Activated CD4-positive, alpha-beta T cell treated with anti-CD3 and anti-CD28 coated beads, Interleukin-2, amount 50 U/mL, for 1 hour (primary cell): ENCODE data around the gene SLC27A4.
A peak's percentile ranks its signal among the peaks of the same experiment; 100 is the strongest.
"Not testable (repeated sequence)": the region's sequence is repeated elsewhere in the genome, so short reads cannot be mapped to it uniquely, and the experiment has no call there.

Experiments used
- DNase-seq: peaks from one replicate; pipeline ENCODE4 v3.0.0-alpha.2; 2020

Gene SLC27A4

DNA sequence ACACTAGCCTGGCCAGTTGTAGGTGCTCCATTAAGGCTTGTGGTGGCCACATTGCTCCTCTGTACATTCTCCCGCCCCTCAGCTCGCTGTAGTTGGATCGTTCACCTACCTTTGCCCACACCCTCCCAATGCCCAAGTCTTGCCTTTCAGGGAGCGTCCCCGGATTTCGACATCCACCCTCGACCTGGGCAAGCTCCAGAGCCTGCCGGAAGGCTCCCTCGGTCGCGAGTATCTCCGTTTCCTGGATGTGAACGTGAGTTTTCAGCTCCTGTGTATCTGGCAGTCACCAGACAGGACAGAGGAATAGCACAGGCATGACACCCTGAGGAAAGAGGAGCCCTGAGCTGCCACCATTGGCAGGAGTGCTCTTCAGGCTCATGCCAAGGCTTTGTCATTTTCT lies 14.7 kb upstream of the SLC27A4 start:
- DNase-seq = no peak

DNA sequence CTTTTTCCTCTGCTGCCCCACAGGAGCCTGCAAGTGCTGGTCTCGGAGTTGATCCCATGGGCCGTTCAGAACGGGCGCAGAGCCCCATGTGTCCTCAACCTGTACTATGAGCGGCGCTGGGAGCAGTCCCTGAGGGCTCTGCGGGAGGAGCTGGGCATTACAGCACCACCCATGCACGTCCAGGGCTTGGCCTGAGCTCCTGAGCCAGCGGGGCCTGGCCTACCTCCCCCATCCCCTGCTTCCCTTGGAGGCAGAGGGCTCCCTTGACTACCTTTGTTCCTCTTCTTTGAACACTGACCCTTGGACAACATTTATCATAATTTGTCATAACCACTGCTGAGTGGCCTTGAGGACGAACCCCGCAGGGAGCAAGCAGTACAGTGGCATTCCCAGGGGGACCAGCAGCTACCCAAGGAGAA lies 6.9 kb upstream of the SLC27A4 start:
- no peak for DNase-seq

DNA sequence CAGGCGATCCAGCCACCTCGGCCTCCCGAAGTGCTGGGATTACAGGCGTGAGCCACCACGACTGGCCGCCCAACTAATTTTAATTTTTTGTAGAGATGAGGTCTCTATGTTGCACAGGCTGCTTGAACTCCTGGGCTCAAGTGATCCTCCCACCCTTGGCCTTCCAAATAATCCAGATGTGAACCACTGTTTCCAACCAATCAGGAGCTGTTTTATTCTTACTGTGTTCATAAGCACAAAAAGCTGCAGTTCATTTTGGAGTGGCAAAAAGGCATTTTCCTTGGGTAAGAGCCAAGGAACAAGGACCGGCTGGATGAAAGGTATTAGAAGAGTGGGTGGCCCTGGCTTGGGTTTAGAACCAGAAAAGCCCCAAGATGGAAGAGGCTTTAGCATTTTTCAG lies 5.2 kb upstream of the SLC27A4 start:
- no peak for DNase-seq

DNA sequence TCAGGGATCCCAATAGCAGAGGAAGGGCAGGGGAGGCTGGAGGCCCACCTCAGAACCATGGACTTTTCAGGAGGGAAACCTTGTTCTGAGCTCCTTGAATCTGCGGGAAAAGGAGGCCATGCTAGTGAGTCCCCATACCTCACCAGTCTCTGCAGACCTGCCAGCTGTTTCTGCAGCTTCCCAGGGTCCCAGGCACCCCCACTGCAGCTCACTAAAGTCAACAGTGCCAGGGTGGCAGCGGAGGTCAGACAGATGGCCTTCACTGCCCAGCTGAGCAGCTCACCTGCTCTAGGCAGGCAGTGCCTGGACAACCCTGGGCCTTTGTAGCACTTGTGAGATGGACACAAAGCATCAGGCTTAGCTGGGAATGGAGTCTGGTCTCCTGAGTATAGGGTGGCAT lies 4.4 kb upstream of the SLC27A4 start:
- DNase-seq = no peak

DNA sequence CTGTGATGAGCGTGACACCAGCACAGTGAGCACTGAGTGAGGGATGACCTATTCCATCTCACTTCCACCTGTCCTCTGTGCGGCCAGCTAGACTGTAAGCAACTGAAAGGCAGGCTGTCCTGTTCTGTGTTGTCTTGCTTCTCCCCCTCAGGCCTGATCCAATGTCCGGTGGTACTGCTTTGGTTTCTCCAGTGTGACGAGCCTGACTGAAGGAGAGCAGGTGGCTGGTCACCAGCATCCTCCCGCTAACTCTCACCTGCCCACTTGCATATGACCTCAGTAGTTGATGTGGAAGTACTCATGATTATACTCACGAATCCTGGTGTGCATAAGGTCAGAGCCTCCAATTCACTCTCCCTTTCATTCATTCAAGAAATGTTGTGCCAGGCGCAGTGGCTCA lies 2.4 kb upstream of the SLC27A4 start:
- DNase-seq = no peak

DNA sequence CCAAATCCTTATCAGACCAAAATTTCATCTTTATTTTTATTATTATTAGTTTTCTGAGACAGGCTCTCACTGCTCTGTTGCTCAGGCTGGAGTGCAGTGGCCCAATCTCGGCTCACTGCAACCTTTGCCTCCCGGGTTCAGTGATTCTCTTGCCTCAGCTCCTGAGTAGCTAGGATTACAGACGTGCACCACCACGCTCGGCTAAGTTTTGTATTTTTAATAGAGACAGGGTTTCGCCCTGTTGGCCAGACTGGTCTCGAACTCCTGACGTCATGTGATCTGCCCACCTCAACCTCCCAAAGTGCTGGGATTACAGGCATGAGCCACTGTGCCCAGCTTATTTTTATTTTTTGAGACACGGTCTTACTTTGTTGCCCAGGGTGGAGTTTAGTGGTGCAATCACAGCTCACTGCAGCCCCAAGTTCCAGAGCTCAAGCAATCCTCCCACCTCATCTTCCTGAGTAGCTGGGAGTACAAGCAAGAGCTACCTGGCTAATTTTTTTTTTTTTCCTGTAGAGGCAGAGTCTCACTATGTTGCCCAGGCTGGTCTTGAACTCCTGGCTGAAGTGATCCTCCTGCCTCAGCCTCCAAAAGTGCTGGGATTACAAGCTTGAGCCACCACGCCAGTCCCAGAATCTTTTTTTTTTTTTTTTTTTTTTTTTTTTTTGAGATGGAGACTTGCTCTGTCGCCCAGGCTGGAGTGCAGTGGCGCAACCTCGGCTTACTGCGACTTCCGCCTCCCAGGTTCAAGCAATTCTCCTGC lies 1.3 kb upstream of the SLC27A4 start:
- not testable (repeated sequence) for DNase-seq

DNA sequence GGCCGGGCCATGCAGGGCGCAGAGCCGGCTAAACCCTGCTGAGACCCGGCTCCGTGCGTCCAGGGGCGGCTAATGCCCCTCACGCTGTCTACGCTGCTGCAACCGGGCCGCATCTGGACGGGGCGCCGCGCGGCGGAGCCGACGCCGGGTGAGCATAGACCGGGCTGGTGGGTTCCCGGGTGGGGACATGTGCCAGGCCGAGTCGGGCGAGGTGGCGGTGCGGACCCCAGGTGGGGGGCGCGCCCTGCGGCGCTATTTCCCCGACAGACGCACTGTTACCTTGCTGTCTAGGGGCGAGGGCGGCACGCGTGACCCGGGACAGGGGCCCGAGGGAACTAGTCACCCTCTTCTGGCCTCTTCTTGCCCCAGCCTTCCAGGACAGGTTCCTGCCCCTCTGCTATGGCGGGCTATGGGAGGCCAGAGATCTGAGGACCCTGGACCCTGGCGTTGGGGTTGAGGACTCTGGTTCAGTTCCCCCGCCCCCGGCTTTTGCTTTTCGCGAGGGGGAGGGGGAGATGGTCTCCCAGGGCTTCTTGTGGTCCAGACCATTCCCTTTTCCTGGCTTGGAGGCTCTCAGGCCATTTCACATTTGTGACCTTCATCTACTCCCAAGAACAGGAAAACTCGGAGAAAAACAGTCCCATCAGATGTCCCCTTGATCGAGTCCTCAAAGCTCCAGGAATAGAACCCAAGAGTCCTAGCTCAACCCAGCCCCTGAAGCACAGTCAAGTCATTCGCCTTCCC lies 536 bp downstream of the SLC27A4 start:
- no peak for DNase-seq

DNA sequence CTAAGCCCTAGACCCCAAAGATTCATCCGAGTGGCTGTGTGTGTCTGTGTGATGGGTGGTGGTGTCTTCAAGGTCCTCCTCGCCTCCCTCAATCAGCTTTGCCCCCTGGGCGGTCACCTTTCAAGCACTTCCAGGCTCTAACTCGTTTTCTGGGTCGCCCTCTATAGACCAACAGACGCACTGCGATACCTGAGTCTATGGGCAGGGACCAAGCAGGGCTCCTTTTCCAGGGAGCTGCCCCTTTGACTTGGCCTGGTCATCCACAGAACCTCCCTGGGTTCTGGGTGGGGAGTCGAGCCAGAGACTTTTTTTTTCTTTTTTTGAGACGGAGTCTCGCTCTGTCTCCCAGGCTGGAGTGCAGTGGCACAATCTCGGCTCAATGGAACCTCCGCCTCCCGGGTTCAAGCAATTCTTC lies 1.1 kb downstream of the SLC27A4 start:
- peak; percentile 59 for DNase-seq

DNA sequence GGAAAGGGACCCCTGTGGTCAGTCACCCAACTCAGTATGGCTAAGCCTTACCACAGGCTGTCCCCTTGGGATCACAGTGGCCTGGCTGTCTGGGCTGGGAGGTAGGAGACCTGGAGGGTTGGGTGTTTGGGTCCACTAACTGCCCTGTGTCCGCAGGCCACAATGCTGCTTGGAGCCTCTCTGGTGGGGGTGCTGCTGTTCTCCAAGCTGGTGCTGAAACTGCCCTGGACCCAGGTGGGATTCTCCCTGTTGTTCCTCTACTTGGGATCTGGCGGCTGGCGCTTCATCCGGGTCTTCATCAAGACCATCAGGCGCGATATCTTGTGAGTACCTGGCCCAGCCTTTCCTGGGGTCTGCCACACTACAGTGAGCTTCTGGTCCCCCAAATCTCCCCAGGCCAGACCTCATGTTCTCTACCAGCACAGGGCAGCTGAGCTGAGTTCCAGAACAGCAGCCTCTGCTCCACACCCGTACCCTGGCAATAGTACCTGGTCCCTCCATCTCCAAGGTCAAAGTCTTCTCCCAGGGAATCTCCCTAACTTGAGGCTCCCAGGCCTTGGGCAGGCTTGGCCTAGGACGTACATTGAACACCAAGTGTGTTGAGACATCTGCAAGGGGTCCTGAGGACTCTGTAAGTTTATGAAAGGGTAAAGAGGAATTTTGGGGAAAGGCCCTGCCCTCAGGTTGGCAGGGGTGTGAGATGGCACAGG lies 2.8 kb downstream of the SLC27A4 start:
- no peak for DNase-seq

DNA sequence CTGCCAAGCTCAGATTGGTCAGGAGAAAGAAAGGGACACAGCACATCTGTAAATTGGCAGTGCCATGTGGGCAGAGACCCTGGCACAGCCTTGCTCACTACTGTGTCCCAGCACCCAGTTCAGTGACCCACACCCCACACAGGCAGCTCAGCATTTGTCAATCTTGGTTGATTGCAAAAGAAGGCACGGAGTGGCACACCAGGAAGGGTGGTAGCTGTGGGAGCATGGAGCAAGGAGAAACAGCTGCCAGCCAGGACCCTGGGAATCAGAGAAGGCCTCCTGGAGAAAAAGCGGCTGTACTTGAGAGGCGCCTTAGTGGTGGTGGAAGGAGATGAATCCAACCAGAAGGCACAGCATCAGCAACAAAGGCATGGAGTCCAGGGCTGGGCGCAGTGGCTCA lies 3.5 kb downstream of the SLC27A4 start:
- no peak for DNase-seq

DNA sequence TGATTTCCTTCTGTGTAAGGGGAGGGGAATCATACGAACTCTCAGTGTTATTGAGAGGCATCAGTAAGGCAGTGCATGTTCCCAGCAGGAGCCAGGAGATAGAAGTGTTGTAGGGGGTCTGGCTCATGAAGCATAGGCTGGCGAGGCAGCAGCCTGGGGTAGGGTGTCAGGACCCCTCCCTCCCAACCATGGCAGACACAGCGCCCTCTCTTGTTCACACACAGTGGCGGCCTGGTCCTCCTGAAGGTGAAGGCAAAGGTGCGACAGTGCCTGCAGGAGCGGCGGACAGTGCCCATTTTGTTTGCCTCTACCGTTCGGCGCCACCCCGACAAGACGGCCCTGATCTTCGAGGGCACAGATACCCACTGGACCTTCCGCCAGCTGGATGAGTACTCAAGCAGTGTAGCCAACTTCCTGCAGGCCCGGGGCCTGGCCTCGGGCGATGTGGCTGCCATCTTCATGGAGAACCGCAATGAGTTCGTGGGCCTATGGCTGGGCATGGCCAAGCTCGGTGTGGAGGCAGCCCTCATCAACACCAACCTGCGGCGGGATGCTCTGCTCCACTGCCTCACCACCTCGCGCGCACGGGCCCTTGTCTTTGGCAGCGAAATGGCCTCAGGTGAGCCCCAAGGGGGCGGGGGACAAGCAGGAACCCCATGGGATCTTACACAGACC lies 4.7 kb downstream of the SLC27A4 start:
- DNase-seq = no peak

DNA sequence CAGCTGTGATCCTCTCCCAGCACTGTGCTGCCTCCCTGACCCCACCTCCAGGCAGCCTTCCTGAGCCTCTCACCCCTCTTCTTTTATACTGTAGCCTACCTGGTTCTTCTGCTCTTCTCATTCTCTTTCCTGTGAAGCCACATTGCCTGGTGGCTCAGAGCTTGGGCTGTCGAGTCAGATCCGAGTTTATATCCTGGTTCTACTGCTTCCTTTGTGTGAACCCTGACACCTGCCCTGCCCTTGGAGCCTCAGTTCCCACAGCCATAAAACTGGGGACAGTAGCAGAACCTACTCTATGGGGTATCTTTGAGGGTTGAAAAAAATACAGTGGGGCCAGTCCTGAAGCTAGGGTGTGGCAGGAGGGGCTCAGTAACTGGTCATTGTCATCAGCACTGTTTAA lies 8.8 kb downstream of the SLC27A4 start:
- DNase-seq = no peak

DNA sequence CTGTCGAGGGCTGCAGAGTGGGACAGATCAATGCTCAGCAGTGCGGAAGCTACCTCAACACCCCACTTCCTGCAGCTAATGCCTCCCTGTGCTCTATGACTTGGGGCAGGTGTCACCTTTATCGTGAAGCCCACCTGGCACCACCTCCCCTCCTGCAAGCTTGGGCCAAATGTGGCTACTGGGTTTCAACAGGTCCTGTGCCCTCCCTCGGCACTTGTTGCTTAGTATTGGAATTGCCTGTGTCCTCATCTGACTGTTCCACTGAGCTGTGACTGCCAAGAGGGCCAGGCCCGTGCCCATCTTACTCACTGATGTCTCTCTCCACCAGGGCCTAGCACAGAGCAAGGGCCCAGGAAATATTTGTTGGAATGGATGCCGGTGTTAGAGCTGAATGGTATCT lies 9.4 kb downstream of the SLC27A4 start:
- no peak for DNase-seq

DNA sequence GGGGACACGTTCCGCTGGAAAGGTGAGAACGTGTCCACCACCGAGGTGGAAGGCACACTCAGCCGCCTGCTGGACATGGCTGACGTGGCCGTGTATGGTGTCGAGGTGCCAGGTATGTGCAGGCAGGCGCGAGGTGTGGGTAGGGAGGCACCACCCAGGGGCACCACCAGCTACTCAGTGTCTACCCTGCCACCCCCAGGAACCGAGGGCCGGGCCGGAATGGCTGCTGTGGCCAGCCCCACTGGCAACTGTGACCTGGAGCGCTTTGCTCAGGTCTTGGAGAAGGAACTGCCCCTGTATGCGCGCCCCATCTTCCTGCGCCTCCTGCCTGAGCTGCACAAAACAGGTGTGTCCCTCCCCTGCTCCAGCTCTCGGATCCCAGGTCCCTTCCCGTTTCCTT lies 15.1 kb downstream of the SLC27A4 start:
- no peak for DNase-seq

DNA sequence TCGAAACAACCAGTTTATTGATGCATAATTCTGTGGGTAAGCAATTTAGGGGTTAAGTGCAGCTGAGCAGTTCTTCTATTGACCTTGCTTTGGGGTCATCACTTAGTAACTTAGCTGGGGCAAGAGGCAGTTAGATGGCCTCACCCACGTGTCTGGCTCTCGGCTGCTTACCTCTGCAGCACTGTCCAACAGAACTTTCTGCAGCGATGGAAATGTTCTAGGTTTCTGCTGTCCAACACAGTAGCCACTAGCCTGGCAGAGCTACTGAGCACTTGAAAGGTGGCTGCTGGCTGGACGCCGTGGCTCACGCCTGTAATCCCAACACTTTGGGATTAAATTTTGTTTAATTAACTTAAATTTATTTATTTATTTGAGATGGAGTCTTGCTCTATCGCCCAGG lies 17.8 kb downstream of the SLC27A4 start:
- no peak for DNase-seq

DNA sequence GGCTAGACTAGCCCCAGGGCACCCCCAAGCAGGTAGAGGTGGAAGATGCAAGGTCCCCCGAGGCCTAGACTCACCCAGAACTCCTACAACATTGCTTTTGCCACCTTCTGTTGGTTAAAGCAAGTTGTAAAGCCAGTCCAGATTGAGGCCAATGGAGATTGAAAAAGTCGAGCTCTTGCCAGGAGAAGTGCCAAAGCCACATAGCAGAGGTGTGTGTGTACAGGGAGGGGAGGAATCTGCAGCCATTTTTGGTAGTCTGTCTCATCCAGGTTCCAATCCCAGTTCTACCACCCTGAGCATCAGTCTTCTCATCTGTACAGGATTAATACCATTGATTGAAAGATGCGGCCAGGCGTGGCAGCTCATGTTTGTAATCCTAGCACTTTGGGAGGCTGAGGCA lies 18.5 kb downstream of the SLC27A4 start:
- DNase-seq = no peak

DNA sequence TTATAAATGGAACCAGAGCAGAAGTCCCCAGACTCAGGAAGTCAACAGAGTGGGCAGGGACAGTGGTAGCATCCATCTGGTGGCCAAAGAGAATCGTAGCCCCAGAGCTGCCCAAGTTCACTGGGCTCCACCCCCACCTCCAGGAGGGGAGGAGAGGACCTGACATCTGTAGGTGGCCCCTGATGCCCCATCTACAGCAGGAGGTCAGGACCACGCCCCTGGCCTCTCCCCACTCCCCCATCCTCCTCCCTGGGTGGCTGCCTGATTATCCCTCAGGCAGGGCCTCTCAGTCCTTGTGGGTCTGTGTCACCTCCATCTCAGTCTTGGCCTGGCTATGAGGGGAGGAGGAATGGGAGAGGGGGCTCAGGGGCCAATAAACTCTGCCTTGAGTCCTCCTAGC lies 20.5 kb downstream of the SLC27A4 start:
- DNase-seq = no peak

DNA sequence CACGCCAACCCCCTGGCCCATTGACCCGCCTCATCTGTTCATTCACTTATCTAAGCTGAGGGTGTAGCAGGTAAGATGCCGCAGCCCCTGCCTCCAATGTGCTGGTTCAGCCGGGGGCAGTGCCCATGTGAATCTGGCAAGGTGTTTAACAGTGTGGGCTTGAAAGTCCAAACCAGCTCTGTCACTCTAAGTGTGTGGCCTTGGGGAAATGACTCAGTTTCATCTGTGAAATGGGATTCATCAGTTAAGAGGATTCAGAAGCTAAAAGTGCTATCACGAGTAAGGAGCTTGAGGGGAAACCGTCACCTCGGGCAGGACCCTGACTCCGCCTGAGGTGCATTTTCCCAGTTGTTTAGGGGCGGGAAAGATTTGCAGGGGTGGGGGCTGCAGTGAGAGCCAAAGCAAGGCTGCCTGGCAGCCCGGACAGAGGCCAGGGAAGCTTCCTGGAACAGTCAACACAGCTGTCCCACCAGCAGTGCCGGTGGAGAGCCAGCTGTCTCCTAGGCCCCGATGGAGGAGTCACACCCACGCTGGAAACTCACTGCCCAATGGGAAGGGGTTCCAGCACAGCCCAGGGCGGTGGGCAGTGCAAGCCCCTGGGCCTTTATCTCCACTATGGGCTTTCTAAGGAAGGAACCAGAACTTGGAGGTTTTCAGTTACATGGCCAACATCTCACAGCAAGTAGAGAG lies 21.1 kb downstream of the SLC27A4 start:
- no peak for DNase-seq

DNA sequence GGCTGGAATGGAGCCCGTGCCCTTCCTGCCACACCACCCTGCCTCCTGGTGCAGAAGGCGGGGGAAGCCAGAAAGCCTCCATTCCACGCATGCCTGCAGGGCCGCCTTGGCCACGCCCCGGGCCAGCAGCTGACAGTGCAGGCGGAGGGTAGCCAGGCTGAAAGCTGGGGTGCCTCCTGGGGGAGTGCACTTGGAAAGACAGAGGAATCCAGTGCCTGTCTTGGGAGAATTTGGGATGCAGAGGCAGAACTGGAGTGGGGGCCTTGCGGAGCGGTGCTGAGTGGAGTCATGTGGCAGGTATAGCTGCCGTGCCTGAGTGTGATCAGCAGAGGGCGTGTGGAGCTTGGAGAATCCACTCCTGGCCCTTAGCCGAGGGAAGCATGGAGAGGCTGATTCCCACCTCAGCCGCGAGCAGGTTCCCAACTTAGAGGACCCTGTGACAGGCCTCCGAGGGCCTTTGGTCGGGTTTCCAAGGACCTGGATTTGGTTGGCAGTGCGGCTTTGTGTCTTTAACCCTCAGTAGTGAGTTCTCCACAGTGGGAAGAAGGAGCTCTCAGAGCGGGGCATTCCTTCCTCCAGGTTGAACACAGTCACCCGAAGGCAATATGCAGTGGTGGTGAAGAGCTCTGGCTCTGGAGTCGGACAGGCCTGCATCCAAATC lies 21.8 kb downstream of the SLC27A4 start:
- peak; percentile 61 for DNase-seq

DNA sequence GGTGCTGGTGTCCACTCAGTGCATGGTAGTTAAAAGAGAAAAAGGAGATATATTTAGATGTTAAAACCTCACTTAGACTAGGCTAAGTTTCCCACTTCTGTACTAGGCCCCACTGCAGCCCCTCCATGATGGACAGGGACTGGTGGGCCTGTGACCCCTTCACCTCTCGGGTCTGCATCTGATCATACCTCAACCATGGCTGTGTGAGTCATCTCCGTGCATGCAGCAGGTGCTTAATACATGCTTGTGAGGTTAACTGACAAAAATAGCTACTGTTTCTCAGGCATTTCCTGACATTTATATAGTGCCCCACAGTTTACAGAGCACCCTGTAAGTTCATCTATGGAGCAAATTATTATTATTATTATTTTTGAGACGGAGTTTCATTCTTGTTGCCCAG lies 22.4 kb downstream of the SLC27A4 start:
- DNase-seq = no peak

DNA sequence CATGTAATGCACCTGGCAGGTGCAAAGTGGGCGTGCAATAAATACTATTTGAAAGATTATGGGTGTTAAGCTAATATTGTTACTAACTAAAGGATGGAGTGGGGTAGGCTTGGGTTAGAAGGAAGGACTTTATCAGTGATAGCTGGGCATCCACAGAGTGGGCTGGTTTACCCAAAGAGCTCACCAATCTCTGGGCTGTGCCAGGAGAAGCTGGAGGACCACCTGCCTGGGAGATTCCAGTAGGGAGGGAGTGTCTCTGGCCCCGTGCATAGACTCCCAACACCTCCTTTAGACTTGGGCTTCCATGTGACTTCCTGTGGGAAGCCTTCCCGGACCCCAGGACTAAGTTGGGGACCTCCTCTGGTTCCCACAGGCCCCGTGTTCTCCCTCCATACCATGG lies 25.2 kb downstream of the SLC27A4 start:
- no peak for DNase-seq

DNA sequence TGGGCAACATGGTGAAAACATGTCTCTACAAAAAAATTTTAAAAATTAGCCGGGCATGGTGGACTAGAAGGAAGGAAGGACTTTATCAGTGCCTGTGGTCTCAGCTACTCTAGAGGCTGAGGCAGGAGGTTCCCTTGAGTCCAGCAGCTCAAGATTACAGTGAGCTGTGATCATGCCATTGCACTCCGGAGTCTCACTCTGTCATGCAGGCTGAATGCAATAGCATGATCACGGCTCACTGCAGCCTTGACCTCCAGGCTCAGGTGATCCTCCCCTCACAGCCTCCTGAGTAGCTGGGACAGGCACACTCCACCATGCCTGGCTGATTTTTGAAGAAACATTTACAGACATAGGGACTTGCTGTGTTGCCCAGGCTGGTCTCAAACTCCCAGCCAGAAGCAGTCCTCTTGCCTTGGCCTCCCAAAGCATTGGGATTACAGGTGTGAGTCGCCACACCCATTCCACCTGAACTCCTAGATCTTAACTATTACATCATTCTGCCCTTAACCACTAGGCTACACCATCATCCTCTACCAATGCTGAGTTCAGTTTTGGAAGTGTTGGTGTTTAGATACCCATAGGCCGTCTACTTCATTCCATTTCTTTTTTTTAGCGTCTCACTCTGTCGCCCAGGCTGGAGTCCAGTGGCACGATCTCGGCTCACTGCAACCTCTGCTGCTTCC lies 28.8 kb downstream of the SLC27A4 start:
- no peak for DNase-seq
